GM18511 (cell line): ENCODE measurements around the gene ZNF597.
A peak's percentile ranks its signal among the peaks of the same experiment; 100 is the strongest.

Experiments
- ATAC-seq: cut with Tn5 transposase; IDR thresholded peaks from one replicate; pipeline ENCODE4 v1.9.1; 2021; ENCODE audit warnings: mild to moderate bottlenecking, moderate library complexity; ENCODE audit not compliant: unreplicated experiment

ZNF597 gene

GRCh38 chr16:3443108-3444031 lies at the start of gene ZNF597, which contains the start of gene NAA60:
Gene ZNF597, minus strand, starts transcription at chr16:3443504. Its CDS starts 351 bp downstream, at chr16:3443153.
Gene NAA60, plus strand, starts transcription at chr16:3443680. Its CDS starts 32,548 bp downstream, at chr16:3476228.
- ATAC-seq, result peak; percentile 95

GRCh38 chr16:3492356-3492755 lies 49.1 kb upstream of the ZNF597 start:
- no peak for ATAC-seq

- ATAC-seq, result no peak
Measured at GRCh38 chr16:3490911-3491629, 47.8 kb upstream of the ZNF597 start.

GRCh38 chr16:3488801-3489200 lies 45.5 kb upstream of the ZNF597 start:
- ATAC-seq, result no peak

GRCh38 chr16:3487521-3488410 lies 44.5 kb upstream of the ZNF597 start:
- ATAC-seq, result no peak

GRCh38 chr16:3486506-3487215 lies 43.4 kb upstream of the ZNF597 start:
- ATAC-seq, result no peak

GRCh38 chr16:3485821-3486505 lies 42.7 kb upstream of the ZNF597 start:
- no peak for ATAC-seq

- ATAC-seq, result no peak
Measured at GRCh38 chr16:3485097-3485745, 41.9 kb upstream of the ZNF597 start.

- no peak for ATAC-seq
Measured at GRCh38 chr16:3484318-3485096, 41.2 kb upstream of the ZNF597 start.

- ATAC-seq, result no peak
Measured at GRCh38 chr16:3482659-3483241, 39.4 kb upstream of the ZNF597 start.

GRCh38 chr16:3481696-3482658 lies 38.7 kb upstream of the ZNF597 start:
- no peak for ATAC-seq

GRCh38 chr16:3480901-3481695 lies 37.8 kb upstream of the ZNF597 start:
- no peak for ATAC-seq

GRCh38 chr16:3479654-3480216 lies 36.4 kb upstream of the ZNF597 start:
- ATAC-seq, result no peak

- no peak for ATAC-seq
Measured at GRCh38 chr16:3478242-3478925, 35.1 kb upstream of the ZNF597 start.

GRCh38 chr16:3476409-3476808 lies 33.1 kb upstream of the ZNF597 start:
- ATAC-seq, result no peak
